K562 (cell line): ENCODE measurements around the gene PGRMC2. TPM values are rescaled to one million over a fixed set of nuclear protein-coding genes. Genes with fewer than 3 reads are reported as not detected.

ENCODE experiments used
- ASH1L ChIP-seq: fragments of 450-650 bp; IDR thresholded peaks from 2 replicates; pipeline ENCODE4 v1.6.1; 2018; ENCODE audit warnings: borderline replicate concordance, mild to moderate bottlenecking, low read depth; ENCODE audit not compliant: partially characterized antibody
- CHCHD3 ChIP-seq: fragments of 250-450 bp; sonication (Bioruptor Pico); IDR thresholded peaks from 2 replicates; pipeline ENCODE4 v2.1.2; 2022; ENCODE audit warnings: mild to moderate bottlenecking
- DPF2 ChIP-seq: fragments of 450-650 bp; IDR thresholded peaks from 2 replicates; pipeline ENCODE4 v1.6.1; 2016
- E2F3 ChIP-seq: fragments of 250-450 bp; sonication (Bioruptor Pico); IDR thresholded peaks from 2 replicates; pipeline ENCODE4 v1.4.0; 2020; ENCODE audit warnings: mild to moderate bottlenecking
- ETV5 ChIP-seq: sonication (generic); formaldehyde crosslinking; IDR thresholded peaks from 2 replicates; pipeline ENCODE4 v1.4.0; 2020; ENCODE audit warnings: low read depth, mild to moderate bottlenecking, missing genetic modification reagents
- HINFP ChIP-seq: fragments of 450-650 bp; conservative IDR thresholded peaks from 2 replicates; pipeline ENCODE4 v1.6.1; 2016; ENCODE audit warnings: missing genetic modification characterization, low read depth, mild to moderate bottlenecking, control low read depth, missing compliant biosample characterization
- MXI1 ChIP-seq: IDR thresholded peaks from 2 replicates; pipeline ENCODE4 v1.6.1; 2011; ENCODE audit warnings: low read depth, mild to moderate bottlenecking, improper control_type of control experiment, low read length
- RBM15 ChIP-seq: fragments of 200-400 bp; formaldehyde crosslinking; IDR thresholded peaks from 2 replicates; pipeline ENCODE4 v1.6.1; 2018; ENCODE audit warnings: mild to moderate bottlenecking, low read length, moderate library complexity; ENCODE audit not compliant: insufficient read depth
- SMAD1 ChIP-seq: fragments of 150-350 bp; IDR thresholded peaks from 2 replicates; pipeline ENCODE4 v1.6.1; 2014; ENCODE audit warnings: low read length, low read depth; ENCODE audit not compliant: partially characterized antibody
- SMAD4 ChIP-seq: fragments of 250-450 bp; sonication (Bioruptor Pico); conservative IDR thresholded peaks from 2 replicates; pipeline ENCODE4 v1.8.0; 2021; ENCODE audit warnings: inconsistent platforms, mild to moderate bottlenecking, moderate library complexity
- SMARCE1 ChIP-seq: fragments of 450-650 bp; IDR thresholded peaks from 2 replicates; pipeline ENCODE4 v1.7.1; 2016; ENCODE audit warnings: mild to moderate bottlenecking
- TCF7 ChIP-seq: sonication (generic); IDR thresholded peaks from 2 replicates; pipeline ENCODE4 v1.6.1; 2016; ENCODE audit warnings: antibody characterized with exemption, borderline replicate concordance
- THAP12 ChIP-seq: fragments of 250-450 bp; sonication (Bioruptor Pico); IDR thresholded peaks from 2 replicates; pipeline ENCODE4 v1.9.0; 2021; ENCODE audit warnings: mild to moderate bottlenecking, inconsistent platforms
- ZFP91 ChIP-seq: sonication (generic); formaldehyde crosslinking; IDR thresholded peaks from 2 replicates; pipeline ENCODE4 v1.8.0; 2022; ENCODE audit warnings: mild to moderate bottlenecking, missing genetic modification reagents
- ZNF143 ChIP-seq: sonication (generic); formaldehyde crosslinking; IDR thresholded peaks from 2 replicates; pipeline ENCODE4 v1.9.0; 2022; ENCODE audit warnings: mild to moderate bottlenecking, missing genetic modification reagents
- ZNF354B ChIP-seq: fragments of 250-450 bp; sonication (Bioruptor Pico); IDR thresholded peaks from 2 replicates; pipeline ENCODE4 v1.4.0; 2020
- ZNF609 ChIP-seq: sonication (generic); formaldehyde crosslinking; IDR thresholded peaks from 2 replicates; pipeline ENCODE4 v1.8.1; 2023; ENCODE audit warnings: missing genetic modification reagents, mild to moderate bottlenecking, borderline replicate concordance
- polyA plus RNA-seq, 8 experiments: library from polyadenylated mRNA; depleted of rRNA in 4 of 8; stranded (reverse) in 5 of 8; unstranded in 3 of 8; fragments of >200 nt; fragmentation: Nextera tagmentation in 2 of 8; fragmentation: Illumina TruSeq in 1 of 8; extraction: Ambion mirVana in 2 of 8; extraction: Trizol in 1 of 8; gene quantifications; 2 replicates each; pipeline versions ENCODE4 v1.2.1 to v1.2.3, GENCODE V29; 2011 to 2014; ENCODE audit warnings: inconsistent platforms in 1 of 8, missing spikeins in 1 of 8
- total RNA-seq, 7 experiments: library from RNA; depleted of rRNA in 6 of 7; stranded (reverse); fragments of >200 nt in 6 of 7; fragmentation: Illumina TruSeq in 2 of 7; extraction: Trizol in 2 of 7; gene quantifications; 2 replicates each; pipeline versions ENCODE4 v1.2.1 to v1.2.3, GENCODE V29; 2011 to 2021; ENCODE audit warnings: low replicate concordance in 1 of 7

Gene PGRMC2
- total and polyA plus RNA-seq, 9 of the 15 experiments (the other 6 are each of a cell fraction or from before 2014, with no cell fraction given) = 12.4 to 81.3 (median 22.7) TPM

GRCh38 chr4:128287871-128288688, 467 bp upstream of the PGRMC2 start (continued):
- no peak for TF ChIP-seq ZFP91 (CRISPR knock-in tag)
- peak; percentile 67 for TF ChIP-seq MXI1
- 0 out of 2 replicates have a peak, but pooled peaks have one; percentile 58 for TF ChIP-seq ZNF143 (CRISPR knock-in tag)
- peak; percentile 77 for TF ChIP-seq ETV5 (CRISPR knock-in tag)
- 0 out of 2 replicates have a peak, but pooled peaks have one; percentile 31 for TF ChIP-seq ZNF609 (CRISPR knock-in tag)
- peak; percentile 86 for TF ChIP-seq THAP12 (CRISPR knock-in tag)
- TF ChIP-seq CHCHD3 (CRISPR knock-in tag) = no peak
- peak; percentile 66 for TF ChIP-seq SMARCE1
- no peak for TF ChIP-seq RBM15
- no peak for TF ChIP-seq ZNF354B (CRISPR knock-in tag)
- no peak for TF ChIP-seq HINFP (tag)
- no peak for TF ChIP-seq ASH1L
- TF ChIP-seq TCF7 = 0 out of 2 replicates have a peak, but pooled peaks have one; percentile 44
- peak; percentile 29; the same call in 1 of the 2 replicates for TF ChIP-seq DPF2
- peak; percentile 26 for TF ChIP-seq SMAD1
- 0 out of 2 replicates have a peak, but pooled peaks have one; percentile 10 for TF ChIP-seq E2F3
- peak; percentile 95 for TF ChIP-seq SMAD4
